ENCODE results near the gene UXT. TPM values are rescaled to one million over a fixed set of nuclear protein-coding genes. Genes with fewer than 3 reads are reported as not detected.

The UXT gene
- total and polyA plus RNA-seq, 2 of the 13 experiments (the other 11 are each of a cell fraction or from before 2014, with no cell fraction given), result 107 to 123 TPM

DNA sequence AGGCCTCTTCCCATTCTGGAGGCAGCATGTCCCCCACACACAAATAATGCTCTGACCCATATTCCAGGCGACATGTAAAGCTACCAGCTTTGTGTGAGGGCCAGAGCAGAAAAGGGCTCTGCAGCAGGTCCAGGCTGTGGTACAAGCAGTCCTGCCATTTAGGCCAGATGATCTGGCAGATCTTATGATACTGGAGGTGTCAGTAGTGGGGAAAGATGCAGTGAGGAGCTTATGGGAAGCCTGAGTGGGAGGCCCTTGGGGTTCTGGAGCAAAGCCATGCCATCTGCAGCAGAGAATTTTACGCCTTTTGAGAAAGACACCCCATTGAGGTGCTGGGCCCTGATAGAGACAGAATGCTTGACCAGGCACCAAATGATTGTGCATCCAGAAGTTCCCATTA, 47.1 kb downstream of the UXT start (continued):
- TF ChIP-seq NFYC (CRISPR knock-in tag; IDR thresholded peaks at IDR 0.05) (no peak), TCF7 (IDR thresholded peaks at IDR 0.05; ENCODE audit: low read depth) (no peak), HNRNPK (IDR thresholded peaks at IDR 0.05; ENCODE audit: low read depth, low read length, poor library complexity, severe bottlenecking) (no peak), ZKSCAN1 (IDR thresholded peaks at IDR 0.05; ENCODE audit: low read length) (no peak), ZNF138 (CRISPR knock-in tag; IDR thresholded peaks at IDR 0.05; ENCODE audit: low read depth) (no peak), THAP7 (CRISPR knock-in tag; IDR thresholded peaks at IDR 0.05) (no peak)
- TF ChIP-seq, protein P1, sequence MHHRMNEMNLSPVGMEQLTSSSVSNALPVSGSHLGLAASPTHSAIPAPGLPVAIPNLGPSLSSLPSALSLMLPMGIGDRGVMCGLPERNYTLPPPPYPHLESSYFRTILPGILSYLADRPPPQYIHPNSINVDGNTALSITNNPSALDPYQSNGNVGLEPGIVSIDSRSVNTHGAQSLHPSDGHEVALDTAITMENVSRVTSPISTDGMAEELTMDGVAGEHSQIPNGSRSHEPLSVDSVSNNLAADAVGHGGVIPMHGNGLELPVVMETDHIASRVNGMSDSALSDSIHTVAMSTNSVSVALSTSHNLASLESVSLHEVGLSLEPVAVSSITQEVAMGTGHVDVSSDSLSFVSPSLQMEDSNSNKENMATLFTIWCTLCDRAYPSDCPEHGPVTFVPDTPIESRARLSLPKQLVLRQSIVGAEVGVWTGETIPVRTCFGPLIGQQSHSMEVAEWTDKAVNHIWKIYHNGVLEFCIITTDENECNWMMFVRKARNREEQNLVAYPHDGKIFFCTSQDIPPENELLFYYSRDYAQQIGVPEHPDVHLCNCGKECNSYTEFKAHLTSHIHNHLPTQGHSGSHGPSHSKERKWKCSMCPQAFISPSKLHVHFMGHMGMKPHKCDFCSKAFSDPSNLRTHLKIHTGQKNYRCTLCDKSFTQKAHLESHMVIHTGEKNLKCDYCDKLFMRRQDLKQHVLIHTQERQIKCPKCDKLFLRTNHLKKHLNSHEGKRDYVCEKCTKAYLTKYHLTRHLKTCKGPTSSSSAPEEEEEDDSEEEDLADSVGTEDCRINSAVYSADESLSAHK (CRISPR knock-in tag; IDR thresholded peaks at IDR 0.05; ENCODE audit: borderline replicate concordance), result no peak

DNA sequence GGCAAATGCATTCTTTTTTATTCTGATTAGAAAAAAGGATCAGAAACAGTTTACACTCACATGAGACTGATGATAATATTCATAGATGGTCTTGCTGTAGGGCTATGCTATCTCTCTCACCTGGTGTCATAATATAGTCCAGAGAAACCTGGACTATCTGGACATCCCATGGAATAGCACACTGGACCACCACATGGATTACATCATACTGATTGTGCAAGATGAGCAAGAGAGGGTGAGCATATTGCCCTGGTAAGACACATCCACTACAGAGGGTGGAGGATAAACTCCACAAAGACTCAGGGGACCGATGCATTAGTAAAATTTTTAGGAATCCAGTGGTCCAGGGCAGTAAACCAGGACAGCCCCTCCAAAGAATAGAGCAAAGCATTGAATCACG, 47.5 kb downstream of the UXT start:
- Histone ChIP-seq H3K79me2 (ENCODE audit: insufficient read depth, low read length) (no peaks in the 10 kb centered on the region), H3K27me3 (ENCODE audit: control insufficient read depth in 1 of 2, insufficient read depth in 2 of 2, low read length in 2 of 2) (no peaks in the 10 kb centered on the region), H3K4me1 (ENCODE audit: insufficient read depth, low read length) (no peaks in the 10 kb centered on the region), H4K20me1 (ENCODE audit: insufficient read depth, low read length) (no peaks in the 10 kb centered on the region), H3K9ac (ENCODE audit: insufficient read depth, low read depth, low read length) (no peak overlapping the region), H3K36me3 (replicated peaks in 1 of 2; ENCODE audit: control insufficient read depth in 1 of 2, insufficient read depth in 2 of 2, low read length in 2 of 2) (no peaks in the 10 kb centered on the region), H2AFZ (ENCODE audit: low read length) (no peak overlapping the region), H3K4me2 (ENCODE audit: low read depth, low read length) (no peak overlapping the region), H3K9me3 (ENCODE audit: low read length) (no peaks in the 10 kb centered on the region), H3K4me3 (replicated peaks in 1 of 3; ENCODE audit: insufficient read depth in 1 of 3, low read depth in 2 of 3, low read length in 3 of 3) (no peak overlapping the region), H3K27ac (ENCODE audit: extremely low read length, insufficient read depth, low read length) (no peak overlapping the region)
- ATAC-seq, result no peak
- in situ Hi-C loops (cut with HindIII; ENCODE audit: extremely low pct_ligation_motif_present, low pct_unique_long_range_greater_than_20kb), result no loop called here
- ChIA-PET CTCF (ENCODE audit: low intra/inter-chr PET ratio, low total read pairs) (no interaction called here), POLR2A (no interaction called here)
- intact Hi-C loops (cut with micrococcal nuclease; ENCODE audit: unreplicated experiment), result no loop called here
- WGBS (ENCODE audit: low lambda C conversion rate), result 50% methylated on average over 2 of the region's 2 CpGs
- DNase-seq (ENCODE audit: low spot score), result no peak
- no TSS peak for BruUV-seq (replicated peaks)
- TF ChIP-seq NPAS2 (CRISPR knock-in tag; IDR thresholded peaks at IDR 0.05; ENCODE audit: borderline replicate concordance) (no peak), CEBPB (IDR thresholded peaks at IDR 0.05; ENCODE audit: borderline replicate concordance, low read depth, low read length) (peak; percentile 47; the same call in 1 of the 2 replicates)
- FAIRE-seq, result no peak
